ENCODE data around the gene TTBK2.

- no peak for TF ChIP-seq ZBTB21 (CRISPR knock-in tag; IDR thresholded peaks at IDR 0.05; ENCODE audit: borderline replicate concordance)
- TF ChIP-seq USF1 (CRISPR knock-in tag; IDR thresholded peaks at IDR 0.05), result no peak
- no peak for TF ChIP-seq NR1H2 (CRISPR knock-in tag; IDR thresholded peaks at IDR 0.05)
- no peak for TF ChIP-seq CTCF (IDR thresholded peaks at IDR 0.05)
- TF ChIP-seq ATF3 (CRISPR knock-in tag; conservative IDR thresholded peaks at IDR 0.05), result no peak
- TF ChIP-seq ATF1 (CRISPR knock-in tag; IDR thresholded peaks at IDR 0.05), result no peak
- no peak for TF ChIP-seq PREB (CRISPR knock-in tag; IDR thresholded peaks at IDR 0.05; ENCODE audit: borderline replicate concordance)
- no peak for TF ChIP-seq MAX (CRISPR knock-in tag; IDR thresholded peaks at IDR 0.05)
- no peak for TF ChIP-seq NR2C2 (CRISPR knock-in tag; IDR thresholded peaks at IDR 0.05)
- no peak for TF ChIP-seq USF2 (CRISPR knock-in tag; IDR thresholded peaks at IDR 0.05)
- peak; percentile 56; the same call in 1 of the 2 replicates for TF ChIP-seq ZNF121 (CRISPR knock-in tag; IDR thresholded peaks at IDR 0.05)
Measured at GRCh38 chr15:42911058-42911592, 9.5 kb downstream of the TTBK2 start.

All from WTC11 (cell line).